Suprapubic skin (tissue), 4 donors: ENCODE measurements around the gene TCERG1L.

Experiments used
- CTCF ChIP-seq, 2 donors: fragments of 200-600 bp in 1 of 2; fragments of 450-650 bp in 1 of 2; sonication (generic) in 1 of 2; IDR thresholded peaks; one replicate each; pipeline ENCODE4 v1.5.1; 2016 to 2019; ENCODE audit warnings: antibody characterized with exemption in 2 of 2, mild to moderate bottlenecking in 1 of 2, moderate library complexity in 1 of 2
- EP300 ChIP-seq: sonication (generic); formaldehyde crosslinking; IDR thresholded peaks from one replicate; pipeline ENCODE4 v1.6.1; 2017; ENCODE audit warnings: antibody characterized with exemption
- POLR2A ChIP-seq, 2 donors: fragments of 450-650 bp; IDR thresholded peaks; one replicate each; pipeline ENCODE4 v1.6.1; 2017; ENCODE audit warnings: antibody characterized with exemption in 2 of 2, mild to moderate bottlenecking in 2 of 2, moderate library complexity in 2 of 2
- POLR2AphosphoS5 ChIP-seq, 3 donors: sonication (generic); formaldehyde crosslinking; IDR thresholded peaks; one replicate each; pipeline ENCODE4 v1.6.1; 2017; ENCODE audit warnings: antibody characterized with exemption in 3 of 3

- TF ChIP-seq CTCF (IDR thresholded peaks at IDR 0.05) (no peak), POLR2A (IDR thresholded peaks at IDR 0.05) (no peak), POLR2AphosphoS5 (IDR thresholded peaks at IDR 0.05) (no peak), EP300 (no peak)
Measured at GRCh38 chr10:131230641-131231322, 80.7 kb downstream of the TCERG1L start.
